AG09309 (cell line): ENCODE measurements around the gene HIVEP3.

Experiments
- DNase-seq: peaks from one replicate; pipeline ENCODE4 v3.0.0-alpha.2; 2010; ENCODE audit warnings: low read depth
- H3K4me3 ChIP-seq: 2 replicates; pipeline ENCODE4 v1.5.1; 2011; ENCODE audit warnings: mild to moderate bottlenecking, low read depth, low read length, moderate library complexity; ENCODE audit not compliant: control insufficient read depth
- TF ChIP-seq, protein P1 (sequence below): IDR thresholded peaks from 2 replicates; pipeline ENCODE4 v1.5.1; 2011; ENCODE audit warnings: mild to moderate bottlenecking, low read depth, low read length, inconsistent platforms; ENCODE audit not compliant: insufficient read depth, control insufficient read depth; ENCODE audit errors: missing control alignments

HIVEP3 gene

DNA sequence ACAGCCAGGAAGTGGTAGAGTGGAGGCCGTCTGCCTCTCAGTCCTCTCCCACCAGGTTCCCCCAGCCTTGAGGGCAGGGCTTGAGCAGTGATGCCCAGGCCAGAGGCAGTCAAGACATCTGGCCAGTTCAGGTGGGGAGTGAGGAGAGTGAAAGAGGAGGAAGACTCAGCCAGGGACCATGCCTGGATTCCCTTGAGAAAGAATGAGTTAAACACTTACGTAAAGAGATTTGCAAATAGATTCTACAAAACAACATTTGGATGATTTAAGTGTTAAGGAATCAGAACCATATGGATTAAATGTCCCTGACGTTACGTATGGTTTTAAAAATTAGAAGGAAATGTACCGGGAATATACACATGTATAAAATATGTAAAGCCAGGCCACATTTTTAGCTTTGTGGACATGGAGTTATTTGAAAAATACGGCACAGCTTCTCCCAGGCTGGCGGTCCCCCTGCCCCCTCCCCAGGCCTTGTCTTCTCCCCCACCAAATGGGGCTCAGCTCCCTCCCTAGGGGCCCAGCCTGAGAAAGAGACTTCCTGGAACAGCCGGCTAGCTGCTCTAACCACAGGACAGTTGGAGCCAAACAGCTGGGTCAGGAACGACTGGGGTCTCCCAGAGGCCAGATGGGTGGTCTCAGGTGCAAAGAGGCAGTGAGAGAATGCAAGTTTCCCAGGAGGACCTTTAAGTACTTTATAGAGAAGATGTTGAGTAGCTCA lies 245.9 kb downstream of the HIVEP3 start:
- no peak overlapping the region for H3K4me3 ChIP-seq
- TF ChIP-seq, protein P1, sequence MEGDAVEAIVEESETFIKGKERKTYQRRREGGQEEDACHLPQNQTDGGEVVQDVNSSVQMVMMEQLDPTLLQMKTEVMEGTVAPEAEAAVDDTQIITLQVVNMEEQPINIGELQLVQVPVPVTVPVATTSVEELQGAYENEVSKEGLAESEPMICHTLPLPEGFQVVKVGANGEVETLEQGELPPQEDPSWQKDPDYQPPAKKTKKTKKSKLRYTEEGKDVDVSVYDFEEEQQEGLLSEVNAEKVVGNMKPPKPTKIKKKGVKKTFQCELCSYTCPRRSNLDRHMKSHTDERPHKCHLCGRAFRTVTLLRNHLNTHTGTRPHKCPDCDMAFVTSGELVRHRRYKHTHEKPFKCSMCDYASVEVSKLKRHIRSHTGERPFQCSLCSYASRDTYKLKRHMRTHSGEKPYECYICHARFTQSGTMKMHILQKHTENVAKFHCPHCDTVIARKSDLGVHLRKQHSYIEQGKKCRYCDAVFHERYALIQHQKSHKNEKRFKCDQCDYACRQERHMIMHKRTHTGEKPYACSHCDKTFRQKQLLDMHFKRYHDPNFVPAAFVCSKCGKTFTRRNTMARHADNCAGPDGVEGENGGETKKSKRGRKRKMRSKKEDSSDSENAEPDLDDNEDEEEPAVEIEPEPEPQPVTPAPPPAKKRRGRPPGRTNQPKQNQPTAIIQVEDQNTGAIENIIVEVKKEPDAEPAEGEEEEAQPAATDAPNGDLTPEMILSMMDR = no peak
- no peak for DNase-seq

DNA sequence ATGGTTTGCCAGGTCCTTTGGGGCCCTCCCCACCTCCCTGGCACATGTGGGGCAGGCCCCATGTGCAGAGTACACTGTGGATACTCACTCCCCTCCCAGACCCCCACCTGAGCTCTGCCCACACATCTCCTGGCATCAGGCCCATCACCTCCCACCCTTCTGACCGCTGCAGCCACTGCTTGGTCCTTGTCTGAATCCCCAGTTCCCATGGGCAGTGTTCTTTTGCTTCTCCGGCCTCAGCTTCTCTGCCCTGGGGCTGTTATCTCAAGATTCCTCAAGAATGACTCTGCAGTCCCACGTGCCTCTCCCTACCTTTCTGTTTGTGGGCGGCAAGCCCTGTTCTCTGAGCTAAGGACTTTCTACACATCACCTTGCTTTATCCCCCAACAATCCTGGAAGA lies 246.5 kb downstream of the HIVEP3 start:
- peak; percentile 32 for DNase-seq
- TF ChIP-seq, protein P1 = no peak
- H3K4me3 ChIP-seq = no peak overlapping the region

DNA sequence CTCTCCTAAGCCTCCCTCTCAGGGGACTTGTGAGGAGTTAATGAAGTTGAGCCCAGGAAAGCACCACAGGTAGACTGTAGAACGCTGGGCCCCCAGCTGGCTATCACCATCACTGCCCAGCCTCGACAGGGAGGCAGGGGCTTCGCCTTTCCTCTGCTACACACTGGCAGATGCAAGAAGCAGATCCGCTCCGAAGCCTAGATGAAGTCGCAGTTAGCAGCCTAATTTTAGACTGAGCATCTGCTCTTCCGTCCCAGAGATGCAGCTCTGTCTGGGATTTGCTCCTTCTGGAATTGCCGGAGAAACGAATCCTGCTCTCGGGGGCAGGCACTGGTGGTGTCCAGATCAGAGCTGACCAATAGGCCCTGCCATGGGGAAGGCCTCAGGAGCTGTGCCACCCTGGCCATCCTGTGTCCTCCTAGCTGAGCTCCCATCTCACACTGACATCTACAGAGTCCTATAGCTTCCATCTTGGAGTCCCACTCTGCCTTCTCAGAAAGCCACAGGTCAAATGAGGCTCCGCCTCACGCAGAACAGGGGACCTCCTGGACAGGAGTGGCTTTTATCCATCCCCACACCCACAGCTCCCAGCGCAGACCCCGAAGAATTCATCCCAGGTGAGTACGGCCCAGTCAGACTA lies 247.5 kb downstream of the HIVEP3 start:
- DNase-seq = no peak
- TF ChIP-seq, protein P1 = no peak
- H3K4me3 ChIP-seq = no peak overlapping the region

DNA sequence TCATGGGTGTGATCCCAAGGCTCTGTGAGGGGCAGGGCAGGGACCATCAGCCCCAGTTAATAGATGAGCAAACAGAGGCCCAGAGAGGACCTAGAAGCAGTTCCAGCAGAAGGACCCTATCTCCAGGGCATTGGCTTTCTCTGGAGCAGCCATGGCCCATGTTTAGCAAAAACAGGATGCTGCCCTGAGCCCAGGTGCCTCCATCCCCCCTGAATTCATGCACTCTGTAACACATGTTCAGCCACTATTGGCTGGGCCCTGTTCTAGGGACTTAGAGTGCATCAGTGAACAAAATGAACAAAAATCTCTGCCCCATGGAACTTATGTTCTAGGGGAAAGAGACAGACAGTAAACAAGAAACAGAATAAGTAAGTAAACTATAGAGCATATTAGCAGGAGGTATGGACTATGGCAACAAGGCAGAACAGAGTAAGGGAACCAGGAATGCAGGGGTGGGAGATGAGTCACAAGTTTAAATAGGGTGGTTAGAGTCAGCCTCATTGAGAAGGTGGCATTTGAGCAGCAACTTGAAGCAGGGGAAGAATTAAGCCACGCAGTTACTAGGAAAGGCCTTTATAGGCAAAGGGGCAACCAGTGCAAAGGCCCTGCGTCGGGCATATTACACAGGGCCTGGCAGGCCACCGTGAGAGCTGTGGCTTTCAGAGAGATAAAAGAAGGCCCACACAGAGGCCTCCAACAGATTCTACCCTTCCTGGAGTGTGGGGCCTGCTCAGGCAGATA lies 248.3 kb downstream of the HIVEP3 start:
- no peak overlapping the region for H3K4me3 ChIP-seq
- TF ChIP-seq, protein P1 = no peak
- DNase-seq = peak; percentile 31

DNA sequence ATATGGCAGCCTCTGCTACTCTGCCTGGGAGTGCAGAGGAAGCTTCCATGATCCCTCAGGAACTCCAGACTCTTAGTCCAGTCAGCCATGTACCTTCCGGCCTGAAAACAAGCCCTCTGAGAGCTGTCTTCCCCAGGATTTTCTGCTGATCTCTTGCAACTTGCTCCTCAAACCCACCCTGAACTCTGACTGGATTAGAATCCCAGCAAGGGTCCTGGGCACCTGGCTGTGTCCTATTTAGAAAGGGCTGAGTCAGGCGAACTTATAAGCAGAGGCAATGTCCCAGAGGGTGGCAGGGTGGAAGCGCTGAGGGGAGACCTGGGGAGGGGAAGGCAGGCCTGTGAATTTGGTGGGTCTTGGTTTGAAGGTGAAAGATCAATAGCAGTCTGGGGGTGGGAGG lies 249.8 kb downstream of the HIVEP3 start:
- DNase-seq = no peak
- TF ChIP-seq, protein P1 = no peak
- H3K4me3 ChIP-seq = no peak overlapping the region

DNA sequence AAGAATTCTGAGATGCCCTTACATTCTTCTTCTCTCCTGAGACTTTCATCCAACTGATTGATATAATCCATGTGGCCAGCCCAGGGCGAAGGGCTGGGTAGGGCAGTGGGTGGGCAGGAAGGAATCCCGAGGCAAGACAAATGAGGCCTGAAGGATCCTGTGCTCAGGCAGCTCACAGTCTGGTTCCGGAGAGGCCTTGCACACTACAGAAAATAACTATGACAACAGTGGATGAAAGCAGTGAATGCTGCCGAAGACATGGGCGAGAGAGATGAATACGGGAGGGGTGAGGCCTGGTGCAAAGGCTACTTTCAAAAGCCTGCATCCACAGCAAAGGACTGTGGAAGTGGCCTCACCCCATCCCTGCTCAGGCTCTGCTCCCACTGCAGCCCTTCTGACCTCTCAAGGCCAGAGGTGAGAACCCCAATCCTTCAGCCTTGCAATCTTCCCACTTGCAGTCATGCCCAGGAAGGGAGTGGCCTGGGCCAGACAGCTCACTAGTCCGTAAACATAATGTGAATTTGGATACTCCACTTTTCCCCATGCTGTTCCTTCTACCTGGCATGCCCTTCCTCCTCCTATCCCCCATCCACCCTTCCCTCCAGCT lies 250.6 kb downstream of the HIVEP3 start:
- DNase-seq = no peak
- TF ChIP-seq, protein P1 = no peak
- H3K4me3 ChIP-seq = no peak overlapping the region
